ENCODE measurements around the gene ARID5B. TPM values are rescaled to one million over a fixed set of nuclear protein-coding genes. Genes with fewer than 3 reads are reported as not detected.

ARID5B gene
- total and polyA plus RNA-seq, 2 donors (not counting 1 experiment from before 2014, with no cell fraction given), result 22.4 to 237 TPM

GRCh38 chr10:61892961-61893360, 8.5 kb upstream of the ARID5B start:
- no peaks in the 10 kb centered on the region for H3K27me3 Mint-ChIP-seq
- POLR2A ChIA-PET, result interaction anchor here (0.8 kb wide), 1 partner anchor 69 kb away, joined by 5 read pairs; no protein-coding TSS in a partner anchor
- H3K4me3 ChIP-seq (ENCODE audit: control extremely low read depth in 1 of 5, extremely low read depth in 1 of 5, insufficient read depth in 1 of 5, low read depth in 2 of 5, low read length in 4 of 5), result no peak overlapping the region
- H4K20me1 ChIP-seq (ENCODE audit: control insufficient read depth, insufficient read depth, low read length, poor library complexity, severe bottlenecking), result no peaks in the 10 kb centered on the region
- WGBS (ENCODE audit: insufficient coverage), result 100% methylated on average over 1 of the region's 4 CpGs
- H3K79me2 ChIP-seq (ENCODE audit: control insufficient read depth, insufficient read depth, low read length), result peaks cover 10% of the 10 kb centered on the region
- H2AFZ ChIP-seq (ENCODE audit: insufficient read depth, low read depth, low read length, poor library complexity, severe bottlenecking), result no peak overlapping the region
- H3K4me1 Mint-ChIP-seq, result peaks cover 14% of the 10 kb centered on the region
- intact Hi-C loops (cut with micrococcal nuclease), result no loop called here
- CTCF ChIA-PET, result interaction anchor here (0.6 to 0.9 kb wide), 3 partner anchors 10 to 153 kb away, joined by 3 read pairs; no protein-coding TSS in a partner anchor
- H3K9ac ChIP-seq (ENCODE audit: low read length), result no peak overlapping the region
- no peak overlapping the region for H3K4me2 ChIP-seq (replicated peaks; ENCODE audit: low read depth, low read length, poor library complexity, severe bottlenecking)
- no peak overlapping the region for H3K27ac ChIP-seq (ENCODE audit: low read length in 2 of 2)
- H3K36me3 ChIP-seq (replicated peaks in 1 of 2; ENCODE audit: control extremely low read depth in 1 of 2, control insufficient read depth in 1 of 2, extremely low read depth in 1 of 2, insufficient read depth in 2 of 2, low read length in 1 of 2), result no peaks in the 10 kb centered on the region
- no peak overlapping the region for H3K27ac Mint-ChIP-seq
- H3K4me1 ChIP-seq (ENCODE audit: control insufficient read depth in 2 of 2, insufficient read depth in 2 of 2, low read length in 2 of 2), result peaks cover 14% of the 10 kb centered on the region in 2 donors
- peaks cover 0 to 4% (median 0%) of the 10 kb centered on the region in 3 donors for H3K9me3 ChIP-seq (ENCODE audit: control extremely low read depth in 1 of 3, control insufficient read depth in 2 of 3, insufficient read depth in 1 of 3, low read length in 2 of 3)
- no peak for DNase-seq
- no peaks in the 10 kb centered on the region for H3K9me3 Mint-ChIP-seq (ENCODE audit: insufficient read depth)
- H3K27me3 ChIP-seq (replicated peaks in 1 of 4; ENCODE audit: control extremely low read depth in 1 of 4, control insufficient read depth in 3 of 4, insufficient read depth in 4 of 4, low read length in 3 of 4), result no peaks in the 10 kb centered on the region
- no peak for ATAC-seq (ENCODE audit: low read depth)
- H3K4me3 Mint-ChIP-seq, result no peak overlapping the region
- TF ChIP-seq EZH2 (IDR thresholded peaks at IDR 0.05; ENCODE audit: borderline replicate concordance, insufficient read depth, low read depth, low read length, poor library complexity, severe bottlenecking) (no peak), CTCF (IDR thresholded peaks at IDR 0.05) (no peak)

GRCh38 chr10:61894133-61894532, 7.4 kb upstream of the ARID5B start:
- Mint-ChIP-seq H3K4me3 (no peak overlapping the region), H3K27me3 (no peaks in the 10 kb centered on the region), H3K9me3 (ENCODE audit: insufficient read depth) (no peaks in the 10 kb centered on the region), H3K27ac (no peak overlapping the region), H3K4me1 (peaks cover 25% of the 10 kb centered on the region)
- Histone ChIP-seq H3K4me3 (ENCODE audit: control extremely low read depth in 1 of 5, extremely low read depth in 1 of 5, insufficient read depth in 1 of 5, low read depth in 2 of 5, low read length in 4 of 5) (no peak overlapping the region), H3K9me3 (ENCODE audit: control extremely low read depth in 1 of 3, control insufficient read depth in 2 of 3, insufficient read depth in 1 of 3, low read length in 2 of 3) (peaks cover 0 to 4% (median 0%) of the 10 kb centered on the region in 3 donors), H3K79me2 (ENCODE audit: control insufficient read depth, insufficient read depth, low read length) (peaks cover 20% of the 10 kb centered on the region), H3K36me3 (replicated peaks in 1 of 2; ENCODE audit: control extremely low read depth in 1 of 2, control insufficient read depth in 1 of 2, extremely low read depth in 1 of 2, insufficient read depth in 2 of 2, low read length in 1 of 2) (no peaks in the 10 kb centered on the region), H3K9ac (ENCODE audit: low read length) (no peak overlapping the region), H3K27me3 (replicated peaks in 1 of 4; ENCODE audit: control extremely low read depth in 1 of 4, control insufficient read depth in 3 of 4, insufficient read depth in 4 of 4, low read length in 3 of 4) (no peaks in the 10 kb centered on the region), H2AFZ (ENCODE audit: insufficient read depth, low read depth, low read length, poor library complexity, severe bottlenecking) (no peak overlapping the region), H3K4me2 (replicated peaks; ENCODE audit: low read depth, low read length, poor library complexity, severe bottlenecking) (no peak overlapping the region), H3K4me1 (ENCODE audit: control insufficient read depth in 2 of 2, insufficient read depth in 2 of 2, low read length in 2 of 2) (peaks cover 26% of the 10 kb centered on the region in 2 donors), H3K27ac (ENCODE audit: low read length in 2 of 2) (no peak overlapping the region), H4K20me1 (ENCODE audit: control insufficient read depth, insufficient read depth, low read length, poor library complexity, severe bottlenecking) (no peaks in the 10 kb centered on the region)
- intact Hi-C loops (cut with micrococcal nuclease), result no loop called here
- ATAC-seq (ENCODE audit: low read depth) (no peak), DNase-seq (no peak)
- ChIA-PET POLR2A (no interaction called here), CTCF (interaction anchor here (0.7 to 1.1 kb wide), 4 partner anchors 18 to 1077 kb away, joined by 3 read pairs; no protein-coding TSS in a partner anchor)
- 64% methylated on average over 4 of the region's 4 CpGs for WGBS (ENCODE audit: insufficient coverage)
- TF ChIP-seq CTCF (IDR thresholded peaks at IDR 0.05), result no peak

Data from B cell (primary cell).